Ectodermal cell (in vitro differentiated cells): ENCODE results near the gene P2RY6.

Experiments
- H3K27ac ChIP-seq: 2 replicates; pipeline ENCODE4 v1.7.0; 2013; ENCODE audit warnings: mild to moderate bottlenecking, low read depth, low read length; ENCODE audit not compliant: insufficient read depth, poor library complexity, severe bottlenecking
- H3K27me3 ChIP-seq: 2 replicates; pipeline ENCODE4 v1.7.0; 2013; ENCODE audit warnings: mild to moderate bottlenecking, low read length; ENCODE audit not compliant: insufficient read depth, control insufficient read depth, poor library complexity, severe bottlenecking
- H3K36me3 ChIP-seq: one replicate; pipeline ENCODE4 v1.7.0; 2013; ENCODE audit warnings: low read length; ENCODE audit not compliant: control insufficient read depth, insufficient read depth
- H3K4me1 ChIP-seq: one replicate; pipeline ENCODE4 v1.7.0; 2013; ENCODE audit warnings: low read length; ENCODE audit not compliant: control insufficient read depth, insufficient read depth
- H3K4me3 ChIP-seq: 2 replicates; pipeline ENCODE4 v1.7.0; 2013; ENCODE audit warnings: low read depth, low read length, control low read depth; ENCODE audit not compliant: insufficient read depth
- H3K9me3 ChIP-seq: 2 replicates; pipeline ENCODE4 v1.7.0; 2013; ENCODE audit warnings: mild to moderate bottlenecking, low read length, moderate library complexity; ENCODE audit not compliant: control insufficient read depth
- WGBS, 2 experiments: methylation state at CpG; one replicate each; pipeline ENCODE4 v1.1.7; 2013; ENCODE audit warnings: missing lambda C conversion rate in 2 of 2; 5-methylcytosine and 5-hydroxymethylcytosine counted together

The P2RY6 gene

DNA sequence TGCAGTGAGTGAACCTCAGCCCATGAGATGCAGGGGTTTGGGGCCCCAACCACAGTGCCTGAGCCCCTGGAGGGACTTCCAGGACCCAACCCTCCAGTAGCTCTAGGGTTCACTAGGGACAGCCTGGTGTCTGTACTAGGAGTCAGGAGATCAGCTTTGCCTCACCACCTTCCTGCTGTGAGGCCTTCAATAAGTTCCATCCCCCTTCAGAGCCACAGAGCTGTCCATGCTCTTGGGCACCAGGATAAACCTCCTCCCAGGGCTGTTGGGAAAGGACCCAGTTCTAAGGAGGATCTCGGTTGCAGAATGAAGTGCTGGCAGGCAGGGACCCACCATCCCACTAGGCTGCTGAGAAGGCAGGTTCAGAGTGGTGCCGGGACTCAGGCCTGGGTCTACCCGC is 45.7 kb downstream of the P2RY6 start:
- peaks cover 4% of the 10 kb centered on the region for H3K36me3 ChIP-seq
- no peak overlapping the region for H3K4me3 ChIP-seq
- no peaks in the 10 kb centered on the region for H3K27me3 ChIP-seq
- no peak overlapping the region for H3K27ac ChIP-seq
- 83 to 86% methylated on average over 3 of the region's 3 CpGs for WGBS, 2 experiments
- H3K9me3 ChIP-seq = no peaks in the 10 kb centered on the region
- peaks cover 59% of the 10 kb centered on the region for H3K4me1 ChIP-seq

DNA sequence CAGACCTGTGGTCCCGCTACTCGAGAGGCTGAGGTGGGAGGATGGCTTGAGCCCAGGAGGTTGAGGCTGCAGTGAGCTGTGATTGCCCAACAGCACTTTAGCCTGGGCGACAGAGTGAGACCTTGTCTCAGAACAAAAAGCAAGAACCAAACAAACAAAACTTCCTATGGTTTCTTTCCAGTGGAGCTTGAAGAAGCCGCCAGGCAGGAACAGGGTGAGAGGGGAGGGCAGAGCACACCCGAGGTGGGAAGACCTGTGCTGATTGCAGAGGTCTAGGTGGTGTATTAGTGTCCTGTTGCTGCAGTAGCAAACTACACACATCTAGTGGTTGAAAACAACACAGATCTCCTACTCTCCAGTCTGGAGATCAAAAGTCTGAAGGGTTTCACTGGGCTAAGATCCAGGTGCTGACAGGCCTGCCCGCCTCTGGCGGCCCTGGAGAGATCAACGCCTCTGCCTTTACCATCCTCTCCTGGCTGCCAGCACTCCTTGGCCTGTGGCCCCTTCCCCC is 46.4 kb downstream of the P2RY6 start:
- Histone ChIP-seq H3K27ac (no peak overlapping the region), H3K4me3 (no peak overlapping the region), H3K4me1 (peaks cover 59% of the 10 kb centered on the region), H3K36me3 (peaks cover 4% of the 10 kb centered on the region), H3K27me3 (no peaks in the 10 kb centered on the region), H3K9me3 (no peaks in the 10 kb centered on the region)
- WGBS, 2 experiments = 94 to 95% methylated on average over 8 of the region's 8 CpGs

DNA sequence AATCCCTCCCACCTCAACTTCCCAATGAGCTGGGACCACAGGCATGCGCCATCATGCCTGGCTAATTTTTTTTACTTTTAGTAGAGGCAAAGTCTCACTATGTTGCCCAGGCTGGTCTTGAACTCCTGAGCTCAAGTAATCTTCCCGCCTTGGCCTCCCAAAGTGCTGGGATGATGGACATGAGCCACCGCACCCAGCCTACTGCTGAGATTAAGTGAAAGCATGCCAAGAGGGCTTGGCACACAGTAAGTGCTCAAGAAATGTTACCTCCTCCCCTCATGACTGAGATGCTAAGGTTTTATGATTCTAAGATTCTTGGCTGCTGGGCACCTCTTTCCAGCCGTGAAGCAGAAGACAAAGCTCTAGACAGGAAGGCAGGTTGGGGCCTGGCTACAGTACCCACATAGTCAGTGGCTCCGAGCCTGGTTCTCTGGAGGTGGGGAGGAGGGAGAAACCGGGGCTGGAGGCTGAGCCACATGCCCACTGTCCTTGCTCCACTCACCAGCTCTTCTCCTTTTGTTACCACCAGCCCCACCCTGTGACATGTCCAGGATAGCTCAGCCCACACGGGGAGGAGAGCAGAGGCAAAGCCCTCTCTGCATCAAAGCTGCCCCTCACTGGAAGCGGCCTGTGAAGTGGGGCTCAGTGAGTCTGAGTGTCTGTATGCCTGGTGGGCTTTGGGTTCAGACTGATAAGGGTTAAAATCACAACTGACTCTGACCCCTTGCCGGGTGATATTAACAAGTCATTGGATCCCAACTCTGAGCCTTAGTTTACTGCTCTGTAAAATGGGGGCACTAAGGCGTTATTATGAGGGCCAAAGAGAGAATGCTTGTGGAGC is 48.8 kb downstream of the P2RY6 start:
- peaks cover 4% of the 10 kb centered on the region for H3K36me3 ChIP-seq
- no peak overlapping the region for H3K4me3 ChIP-seq
- peaks cover 59% of the 10 kb centered on the region for H3K4me1 ChIP-seq
- H3K9me3 ChIP-seq = no peaks in the 10 kb centered on the region
- H3K27me3 ChIP-seq = no peaks in the 10 kb centered on the region
- 87% methylated on average over 10 of the region's 10 CpGs for WGBS, 2 experiments
- H3K27ac ChIP-seq = no peak overlapping the region

DNA sequence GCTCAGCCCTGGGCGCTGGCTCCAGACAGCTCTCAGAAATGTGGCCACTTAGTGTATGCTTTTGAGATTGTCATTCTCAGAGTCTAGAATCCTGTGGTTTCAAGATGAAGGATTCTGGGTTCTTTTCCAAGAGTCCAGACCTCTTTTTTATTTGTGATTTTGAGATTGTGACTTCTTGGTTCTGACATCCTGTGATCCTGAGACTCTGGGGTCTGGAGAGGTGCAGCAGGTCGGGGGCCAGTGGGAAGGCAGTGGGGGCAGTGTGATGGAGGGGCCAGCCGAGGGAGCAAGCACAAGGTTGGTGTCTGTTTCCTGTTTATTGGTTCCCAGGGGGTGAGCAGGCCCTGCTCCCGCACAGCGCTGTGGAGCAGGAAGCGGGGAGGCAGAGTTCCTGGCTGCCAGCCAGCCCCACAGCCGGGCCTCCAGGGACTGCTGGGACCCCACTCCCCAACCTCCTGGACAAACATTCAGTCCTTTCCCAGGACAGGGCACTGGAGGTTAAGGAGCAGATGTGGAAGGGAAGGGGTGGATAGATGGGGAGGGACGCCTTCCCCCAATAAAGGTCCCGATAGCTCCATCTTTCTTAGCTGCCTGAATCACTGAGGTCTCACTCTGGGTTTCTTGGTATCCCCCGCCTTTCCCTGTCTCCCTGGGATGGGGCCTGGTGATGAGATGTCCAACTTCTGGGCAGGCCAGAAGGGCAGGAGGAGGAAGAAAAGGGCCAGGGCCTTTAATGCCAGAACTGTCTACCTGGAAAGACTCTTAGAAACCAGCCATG is 49.7 kb downstream of the P2RY6 start:
- Histone ChIP-seq H3K4me3 (no peak overlapping the region), H3K36me3 (peaks cover 4% of the 10 kb centered on the region), H3K9me3 (no peaks in the 10 kb centered on the region), H3K4me1 (peaks cover 56% of the 10 kb centered on the region), H3K27ac (no peak overlapping the region), H3K27me3 (no peaks in the 10 kb centered on the region)
- 78 to 80% methylated on average over 10 of the region's 10 CpGs for WGBS, 2 experiments

DNA sequence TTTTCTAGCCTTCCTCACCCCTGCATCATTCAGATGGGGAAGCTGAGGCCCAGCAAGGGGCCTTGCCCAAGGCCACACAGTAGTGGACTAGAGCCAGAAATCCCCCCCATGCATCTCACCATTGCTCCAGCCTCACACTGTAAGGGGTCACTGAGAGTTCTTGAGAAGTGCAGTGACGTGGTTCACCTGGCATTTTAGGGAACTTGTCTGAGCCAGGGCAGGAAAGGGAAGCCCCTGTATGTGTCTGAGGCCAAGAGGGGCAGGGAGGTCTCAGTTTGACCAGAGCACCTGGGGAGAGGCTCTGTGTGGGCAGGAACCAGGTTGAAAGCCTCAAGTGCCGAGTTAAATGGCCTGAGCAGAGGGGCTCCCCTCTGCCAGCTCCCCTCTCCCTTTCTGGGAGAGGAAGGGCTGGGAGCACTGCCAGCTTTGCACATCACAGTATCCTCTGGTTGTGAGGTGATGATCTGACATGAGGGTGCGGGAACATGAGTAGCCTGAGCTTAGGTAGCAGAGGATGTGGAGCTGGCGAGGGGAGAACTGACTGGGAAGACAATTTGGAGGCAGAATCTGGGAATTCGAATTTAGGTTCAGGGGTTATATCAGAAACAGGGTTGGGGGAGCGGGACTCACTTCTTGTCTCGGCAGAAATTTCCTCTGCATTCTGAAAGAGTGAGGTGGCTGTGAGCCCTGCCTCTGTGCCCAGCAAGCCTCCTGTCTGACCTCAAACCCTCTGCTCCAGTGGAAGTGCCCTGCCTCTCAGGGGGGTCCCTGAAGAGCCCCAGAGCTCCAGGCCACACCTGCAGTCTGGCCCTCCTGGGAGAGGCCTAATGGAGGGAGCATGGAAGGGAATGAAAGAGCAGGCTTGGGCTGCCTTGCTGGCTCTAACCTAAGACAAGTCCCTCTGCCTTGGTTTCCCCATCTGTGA is 50.5 kb downstream of the P2RY6 start:
- H3K4me1 ChIP-seq = peaks cover 47% of the 10 kb centered on the region
- H3K36me3 ChIP-seq = peaks cover 4% of the 10 kb centered on the region
- no peak overlapping the region for H3K27ac ChIP-seq
- no peaks in the 10 kb centered on the region for H3K27me3 ChIP-seq
- WGBS, 2 experiments = 80 to 86% methylated on average over 7 of the region's 7 CpGs
- no peak overlapping the region for H3K4me3 ChIP-seq
- H3K9me3 ChIP-seq = no peaks in the 10 kb centered on the region

DNA sequence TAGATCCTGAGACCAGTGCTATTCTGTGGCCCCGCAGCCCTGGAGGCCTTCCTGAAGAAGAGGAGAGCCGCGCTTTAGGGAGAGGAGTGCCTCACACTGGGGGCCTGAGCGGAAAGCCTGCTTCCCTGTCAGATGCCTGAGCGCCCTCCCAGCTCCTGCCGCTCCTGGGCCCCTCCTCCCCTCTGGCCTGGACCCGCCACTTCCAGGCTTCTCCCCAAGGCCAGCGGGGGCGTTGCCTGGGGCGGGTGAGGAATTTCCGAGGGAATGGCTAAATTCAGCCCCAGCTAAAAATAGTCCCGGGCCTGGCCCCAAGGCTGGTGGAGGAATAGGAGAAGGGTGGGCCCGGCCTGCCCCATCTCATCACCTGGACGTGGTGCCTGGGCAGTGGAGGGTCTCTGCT is 51.3 kb downstream of the P2RY6 start:
- Histone ChIP-seq H3K27me3 (no peaks in the 10 kb centered on the region), H3K9me3 (no peaks in the 10 kb centered on the region), H3K27ac (no peak overlapping the region), H3K36me3 (peaks cover 3% of the 10 kb centered on the region), H3K4me3 (no peak overlapping the region), H3K4me1 (peaks cover 45% of the 10 kb centered on the region)
- 14 to 15% methylated on average over 14 of the region's 14 CpGs for WGBS, 2 experiments

DNA sequence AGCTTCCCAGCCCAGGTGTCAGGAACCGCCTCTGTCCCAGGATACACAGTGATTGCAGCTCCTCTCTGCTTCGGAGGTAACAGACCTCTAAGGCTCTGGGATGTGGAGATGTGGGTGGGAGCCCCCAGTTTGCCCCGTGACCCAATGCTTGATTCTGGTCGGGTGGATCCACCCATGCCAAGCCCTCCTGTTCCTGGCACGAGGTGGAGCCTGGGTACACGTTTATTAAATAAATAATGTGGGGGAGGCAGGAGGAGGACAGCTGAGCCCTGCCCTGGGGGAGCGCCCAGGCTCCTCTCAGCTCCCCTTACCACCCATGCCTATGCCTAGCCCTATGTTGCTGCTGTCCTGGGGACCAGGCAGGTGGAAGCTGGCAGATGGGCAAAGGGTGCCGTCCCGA is 52.0 kb downstream of the P2RY6 start:
- no peaks in the 10 kb centered on the region for H3K9me3 ChIP-seq
- H3K36me3 ChIP-seq = no peaks in the 10 kb centered on the region
- H3K4me3 ChIP-seq = no peak overlapping the region
- H3K4me1 ChIP-seq = peaks cover 49% of the 10 kb centered on the region
- WGBS, 2 experiments = 85% methylated on average over 9 of the region's 9 CpGs
- no peaks in the 10 kb centered on the region for H3K27me3 ChIP-seq
- no peak overlapping the region for H3K27ac ChIP-seq

DNA sequence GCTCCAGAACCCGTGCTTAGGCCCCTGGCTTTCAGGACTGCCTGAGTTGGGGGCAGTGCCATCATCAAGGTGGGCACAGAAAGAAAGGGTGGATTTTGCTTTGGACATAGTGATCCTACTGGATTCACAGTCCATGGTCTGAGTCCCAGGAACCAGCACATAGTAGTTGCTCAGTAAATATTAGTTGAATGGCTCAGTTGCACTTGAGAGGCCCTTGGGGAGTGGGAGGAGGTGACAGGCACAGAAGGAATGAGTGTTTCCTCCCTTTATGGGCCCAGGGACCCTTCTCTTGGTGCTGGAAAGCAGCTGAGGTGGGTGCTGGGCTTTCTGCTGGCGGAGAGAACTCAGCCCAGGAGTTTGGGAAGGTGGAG is 52.5 kb downstream of the P2RY6 start:
- H3K4me1 ChIP-seq = peaks cover 52% of the 10 kb centered on the region
- no peaks in the 10 kb centered on the region for H3K27me3 ChIP-seq
- no peaks in the 10 kb centered on the region for H3K36me3 ChIP-seq
- H3K27ac ChIP-seq = no peak overlapping the region
- H3K4me3 ChIP-seq = no peak overlapping the region
- no peaks in the 10 kb centered on the region for H3K9me3 ChIP-seq
- WGBS, 2 experiments = 95% methylated on average over 2 of the region's 2 CpGs

DNA sequence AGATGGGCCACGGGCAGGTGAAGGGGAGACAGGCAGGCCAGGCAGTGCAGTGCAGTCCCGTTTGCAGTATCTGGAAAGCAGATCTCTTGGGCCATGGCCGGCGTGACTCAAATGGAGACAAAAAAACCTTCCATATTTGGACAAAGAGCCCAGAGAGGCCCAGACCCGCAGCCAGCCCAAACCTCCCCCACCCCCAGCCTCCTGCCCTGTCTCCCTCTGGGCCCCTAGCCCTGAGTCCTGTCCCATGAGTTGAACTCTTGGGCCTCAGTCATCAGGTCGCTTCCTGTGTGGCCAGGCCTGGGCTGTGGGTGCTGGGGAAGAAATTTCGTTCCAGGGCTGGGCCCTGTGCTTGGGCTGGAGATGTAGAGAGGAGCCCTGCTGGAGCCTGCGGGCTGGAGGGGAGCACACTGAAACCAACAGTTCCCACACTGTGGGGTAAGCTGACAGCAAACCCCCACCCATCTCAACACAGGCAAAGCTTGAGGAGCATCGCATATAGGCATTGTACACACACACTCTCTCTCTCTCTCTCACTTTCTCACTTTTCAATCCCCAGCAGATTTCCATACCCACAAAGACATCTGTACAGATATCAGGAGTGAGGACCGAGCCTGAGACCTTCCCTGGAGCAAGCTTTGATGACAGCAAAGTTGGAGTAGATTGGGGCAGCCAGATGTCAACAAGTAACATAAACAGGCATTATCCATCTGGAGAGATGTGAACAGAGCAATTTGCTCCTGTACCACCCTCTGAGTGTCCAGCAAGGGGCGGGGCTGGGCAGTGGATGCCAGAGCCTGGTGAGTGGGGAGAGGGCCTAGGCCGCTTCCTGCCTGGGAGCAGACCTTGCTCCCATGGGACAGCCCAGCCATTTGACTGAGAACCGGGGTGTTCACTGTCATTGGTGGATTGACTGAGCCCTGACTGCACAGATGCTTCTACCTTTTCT is 53.2 kb downstream of the P2RY6 start:
- Histone ChIP-seq H3K36me3 (no peaks in the 10 kb centered on the region), H3K4me3 (no peak overlapping the region), H3K27ac (no peak overlapping the region), H3K9me3 (no peaks in the 10 kb centered on the region), H3K4me1 (peaks cover 58% of the 10 kb centered on the region), H3K27me3 (no peaks in the 10 kb centered on the region)
- WGBS, 2 experiments = 81 to 82% methylated on average over 13 of the region's 13 CpGs
